NOMO-1 (cell line): ENCODE results near the gene TPST2.
"Not testable (repeated sequence)": the region's sequence is repeated elsewhere in the genome, so short reads cannot be mapped to it uniquely, and the experiment has no call there.

Source experiments
- DNase-seq, 2 experiments: peaks; one replicate each; lab custom pipeline; 2025; ENCODE audit not compliant: unreplicated experiment in 2 of 2; lab: John Stamatoyannopoulos, UW

Gene TPST2

GRCh38 chr22:26536762-26537134 lies 53.2 kb downstream of the TPST2 start:
- no peak for DNase-seq

- DNase-seq = no peak
Observed at GRCh38 chr22:26536056-26536761, 53.7 kb downstream of the TPST2 start.

GRCh38 chr22:26535603-26535908 lies 54.4 kb downstream of the TPST2 start:
- DNase-seq = no peak

- peak; percentile 10 to 44 for DNase-seq
Observed at GRCh38 chr22:26534874-26535602, 54.9 kb downstream of the TPST2 start.

DNA sequence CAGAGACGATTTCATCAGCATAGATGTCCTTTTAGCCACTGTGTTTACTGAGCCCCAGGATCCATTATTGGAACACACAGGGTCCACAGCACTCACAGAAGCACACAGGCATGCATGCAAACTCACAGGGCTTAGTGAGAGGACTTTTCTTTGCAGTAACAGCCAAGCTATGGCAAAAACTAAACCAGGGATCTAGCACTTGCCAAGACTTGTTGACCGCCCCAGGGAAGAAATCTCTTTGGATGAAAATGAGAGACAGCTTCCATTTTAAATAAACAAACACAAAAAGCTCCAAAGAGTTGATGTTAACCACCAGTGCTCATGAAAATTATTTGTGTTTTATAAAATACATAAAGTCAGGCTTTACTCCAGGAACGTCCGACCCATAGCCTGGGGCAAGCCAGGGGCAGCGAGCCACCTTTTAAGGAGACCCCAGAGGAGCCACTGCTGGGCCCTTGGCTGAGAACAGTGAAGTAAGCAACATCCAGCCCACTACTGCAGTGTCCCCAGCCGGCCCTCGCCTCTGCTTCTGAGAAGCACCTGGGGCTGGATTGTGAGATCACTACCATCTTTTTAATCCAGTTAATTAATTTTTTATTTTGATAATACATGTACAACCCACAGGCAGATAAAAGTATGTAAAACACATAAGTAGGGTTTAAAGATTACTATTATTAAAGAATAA lies 55.6 kb downstream of the TPST2 start:
- DNase-seq = no peak

DNA sequence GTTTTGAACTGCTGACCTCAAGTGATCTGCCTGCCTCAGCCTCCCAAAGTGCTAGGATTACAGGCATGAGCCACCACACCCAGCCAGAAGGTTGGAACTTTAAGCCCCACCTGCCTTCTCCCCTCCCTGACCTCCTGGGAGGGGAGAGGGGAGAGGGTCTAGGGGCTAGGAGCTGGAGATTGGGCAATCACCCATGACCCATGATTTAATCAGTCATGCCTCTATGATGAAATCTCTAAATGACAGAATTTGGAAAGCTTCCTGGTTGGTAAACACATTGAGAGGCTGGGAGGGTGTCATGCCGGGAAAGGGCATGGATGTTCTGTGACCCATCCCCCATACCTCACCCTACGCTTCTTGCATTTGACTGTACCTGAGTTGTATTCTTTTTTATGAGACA lies 60.6 kb downstream of the TPST2 start:
- DNase-seq = no peak

DNA sequence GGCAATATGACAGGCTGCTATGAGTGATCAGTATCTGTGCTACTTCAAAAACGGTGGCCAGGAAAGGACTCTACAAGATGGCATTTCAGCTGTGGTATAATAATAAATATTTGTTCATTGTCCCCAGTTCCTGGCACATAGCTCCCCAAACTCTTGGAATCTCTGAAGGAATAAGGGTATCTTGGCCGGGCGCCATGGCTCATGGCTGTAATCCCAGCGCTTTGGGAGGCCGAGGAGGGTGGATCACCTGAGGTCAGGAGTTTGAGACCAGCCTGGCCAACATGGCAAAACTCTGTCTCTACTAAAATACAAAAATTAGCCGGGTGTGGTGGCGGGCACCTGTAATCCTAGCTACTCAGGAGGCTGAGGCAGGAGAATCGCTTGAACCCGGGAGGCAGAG lies 61.4 kb downstream of the TPST2 start:
- DNase-seq = not testable (repeated sequence)

- DNase-seq = no peak
Observed at GRCh38 chr22:26527574-26528465, 62.1 kb downstream of the TPST2 start.

GRCh38 chr22:26527167-26527566 lies 62.8 kb downstream of the TPST2 start:
- DNase-seq = no peak

DNA sequence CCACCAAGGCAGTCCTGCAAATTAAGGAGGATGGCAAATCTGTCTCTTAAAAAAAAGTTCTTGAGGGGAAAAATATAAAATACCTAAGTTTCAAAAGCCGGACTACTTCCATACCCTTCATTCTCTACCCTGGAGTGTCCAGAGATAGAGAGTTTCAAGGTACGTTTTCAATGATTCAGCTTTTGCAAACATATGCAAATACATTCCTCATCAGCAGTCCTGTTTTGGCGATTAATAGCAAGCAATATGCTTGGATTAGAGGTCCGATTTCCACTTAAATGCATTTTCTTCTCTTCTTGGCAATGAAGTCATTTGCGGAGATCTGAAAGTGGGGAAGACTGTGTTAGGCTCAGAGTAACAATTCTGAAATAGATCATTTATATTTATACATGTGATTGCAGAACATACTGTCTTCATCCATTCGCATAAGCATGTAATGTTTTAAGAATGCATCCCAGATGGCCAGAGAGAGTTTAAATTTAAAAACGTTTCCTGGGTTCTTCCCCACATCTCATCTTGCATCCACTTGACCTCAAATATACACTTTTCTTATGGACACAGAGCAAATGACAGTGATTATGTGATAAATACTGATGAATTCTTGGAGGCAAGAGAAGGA lies 63.9 kb downstream of the TPST2 start:
- DNase-seq = no peak

DNA sequence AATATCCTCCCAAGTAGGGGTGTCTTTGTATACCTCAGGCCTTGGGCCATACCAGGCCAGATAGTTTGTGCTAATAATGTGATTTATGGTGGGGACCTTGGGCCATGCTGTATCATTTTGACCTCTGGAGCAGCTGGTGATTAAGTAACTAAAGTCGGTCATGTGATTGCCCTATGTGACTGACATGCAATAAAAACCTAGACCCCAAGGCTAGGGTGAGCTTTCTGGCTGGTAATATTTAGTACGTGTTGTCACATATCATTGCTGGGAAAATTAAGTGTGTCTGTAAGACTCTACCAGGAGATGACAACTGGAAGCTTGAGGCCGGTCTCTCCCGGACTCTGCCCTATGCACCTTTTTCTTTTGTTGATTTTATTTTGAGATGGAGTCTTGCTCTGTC lies 65.1 kb downstream of the TPST2 start:
- DNase-seq = no peak

DNA sequence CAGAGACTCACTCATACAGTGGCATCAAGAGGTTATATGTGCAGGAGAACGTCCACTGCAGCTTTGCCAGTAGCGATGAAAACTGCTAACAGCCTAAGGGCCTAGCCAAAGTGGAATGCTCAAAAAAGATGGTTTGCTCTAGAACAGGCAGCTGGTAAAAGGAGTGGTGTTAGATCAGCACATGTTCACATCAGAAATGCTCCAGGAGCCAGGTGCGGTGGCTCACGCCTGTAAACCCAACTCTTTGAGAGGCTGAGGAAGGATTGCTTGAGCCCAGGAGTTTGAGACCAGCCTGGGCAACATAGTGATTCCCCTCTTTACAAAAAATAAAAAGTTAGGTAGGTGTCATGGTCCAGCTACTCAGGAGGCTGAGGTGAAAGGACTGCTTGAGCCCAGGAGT lies 67.3 kb downstream of the TPST2 start:
- DNase-seq = no peak

DNA sequence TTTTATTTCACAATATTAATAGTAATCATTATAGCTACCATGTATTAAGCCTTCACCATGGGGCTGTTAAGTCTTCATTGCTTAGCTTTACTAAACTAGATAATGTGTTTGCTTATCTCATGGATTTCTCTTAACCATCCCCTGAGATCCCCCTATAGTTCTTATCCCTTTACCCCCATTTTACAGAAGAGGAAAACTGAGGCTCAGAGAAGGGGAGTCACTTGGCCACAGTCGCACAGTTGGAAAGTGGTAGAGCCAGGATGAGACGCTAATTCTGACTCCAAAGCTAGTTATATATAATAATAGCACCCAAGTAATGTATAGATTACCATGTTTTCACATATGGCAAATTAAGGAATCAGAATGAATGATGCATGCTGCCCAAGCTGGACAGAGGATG lies 67.9 kb downstream of the TPST2 start:
- DNase-seq = no peak

- no peak for DNase-seq
Observed at GRCh38 chr22:26517429-26517828, 72.5 kb downstream of the TPST2 start.

DNA sequence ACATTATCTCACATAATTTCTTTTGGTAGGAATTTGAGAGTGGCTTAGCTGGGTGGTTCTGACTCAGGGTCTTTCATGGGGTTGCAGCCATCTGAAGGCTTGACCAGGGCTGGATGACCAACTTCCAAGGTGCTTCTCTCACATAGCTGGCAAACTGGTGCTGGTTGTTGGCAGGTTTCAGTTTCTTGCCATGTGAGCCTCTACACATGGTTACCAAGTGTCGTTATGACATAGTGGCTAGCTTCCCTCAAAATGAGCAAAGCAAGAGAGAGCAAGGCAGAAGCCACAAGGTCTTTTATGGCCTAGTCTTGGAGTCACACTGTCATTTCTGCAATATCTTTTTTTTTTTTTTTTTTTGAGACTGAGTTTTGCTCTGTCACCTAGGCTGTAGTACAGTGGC lies 73.4 kb downstream of the TPST2 start:
- peak in 1 of 2 experiments; percentile 6 for DNase-seq

DNA sequence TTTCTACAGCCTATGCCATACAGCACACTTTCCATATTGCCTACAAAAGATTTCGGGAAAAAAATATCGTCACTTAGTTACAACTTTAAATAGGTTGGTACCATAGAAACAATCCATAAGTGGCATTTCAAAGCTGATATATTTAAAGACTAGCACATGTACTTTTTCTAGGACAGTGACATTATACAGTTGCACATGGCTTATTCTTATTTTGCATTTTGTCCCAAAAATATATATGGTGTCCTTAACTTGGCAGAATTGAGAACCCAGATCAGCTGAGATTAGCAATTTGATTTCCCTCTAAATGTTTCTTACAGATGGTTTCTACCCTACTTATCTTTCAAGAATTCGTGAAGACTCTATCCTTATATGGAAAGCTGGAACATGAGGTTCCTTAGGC lies 74.0 kb downstream of the TPST2 start:
- no peak for DNase-seq

- no peak for DNase-seq
Observed at GRCh38 chr22:26514419-26515161, 75.3 kb downstream of the TPST2 start.

GRCh38 chr22:26513838-26514237 lies 76.1 kb downstream of the TPST2 start:
- DNase-seq = no peak

GRCh38 chr22:26512149-26512793 lies 77.7 kb downstream of the TPST2 start, which contains the start of gene TFIP11:
Gene TFIP11, minus strand, starts transcription at chr22:26512473. Its CDS starts 2,201 bp downstream, at chr22:26510272.
- peak; percentile 75 to 79 for DNase-seq
